Adrenal gland (tissue), 12 donors: ENCODE data around the gene PHF24. TPM values are rescaled to one million over a fixed set of nuclear protein-coding genes. Genes with fewer than 3 reads are reported as not detected.

Experiments
- DNase-seq, 7 donors: peaks; one replicate each; pipeline ENCODE4 v3.0.0-alpha.2; 2019 to 2020
- H3K27ac ChIP-seq, 5 donors: fragments of 200-600 bp; sonication (generic) in 4 of 5; 1 replicate in 3 of 5; 2 replicates in 2 of 5; pipeline versions ENCODE4 v1.5.1 to v1.8.0; 2016 to 2020; ENCODE audit warnings: mild to moderate bottlenecking in 1 of 5
- H3K27me3 ChIP-seq: fragments of 200-600 bp; 2 replicates; pipeline ENCODE4 v1.8.0; 2021
- H3K36me3 ChIP-seq, 2 donors: fragments of 200-600 bp; replicated peaks in 1 of 2; 1 replicate in 1 of 2; 2 replicates in 1 of 2; pipeline versions ENCODE4 v1.5.1 to v1.8.0; 2018 to 2022
- H3K4me1 ChIP-seq, 2 donors: fragments of 200-600 bp; replicated peaks in 1 of 2; 1 replicate in 1 of 2; 2 replicates in 1 of 2; pipeline versions ENCODE4 v1.5.1 to v1.8.0; 2018 to 2021
- H3K4me3 ChIP-seq, 4 donors: fragments of 200-600 bp; sonication (generic) in 3 of 4; one replicate each; pipeline ENCODE4 v1.5.1; 2016 to 2018
- H3K9me3 ChIP-seq, 3 donors: fragments of 200-600 bp; sonication (generic) in 1 of 3; replicated peaks in 1 of 3; 1 replicate in 2 of 3; 2 replicates in 1 of 3; pipeline versions ENCODE4 v1.5.1 to v1.8.0; 2016 to 2021
- POLR2A ChIP-seq, 2 donors: fragments of 450-650 bp; IDR thresholded peaks; one replicate each; pipeline ENCODE4 v1.6.1; 2017; ENCODE audit warnings: antibody characterized with exemption in 2 of 2, mild to moderate bottlenecking in 2 of 2, moderate library complexity in 1 of 2
- WGBS, 4 donors: extraction: QIAGEN DNeasy Blood & Tissue Kit in 2 of 4; methylation state at CpG; one replicate each; pipeline versions ENCODE4 v1.1.5 to v1.1.7; 2013 to 2017; 5-methylcytosine and 5-hydroxymethylcytosine counted together
- intact Hi-C, 2 donors: fragments of 100-400 bp; cut with DNase I; formaldehyde crosslinking; loops; one replicate each; pipeline versions ENCODE4 v1.14.1 to v1.15.0; 2022 to 2023
- polyA plus RNA-seq, 3 donors: library from polyadenylated mRNA; stranded (reverse); fragments of 200-250 nt in 2 of 3; fragments of 350-450 nt in 1 of 3; fragmentation: Illumina TruSeq in 1 of 3; extraction: RNeasy Lipid Tissue Mini Kit (QIAGEN cat#74804) in 1 of 3; gene quantifications; one replicate each; pipeline ENCODE4 v1.2.3, GENCODE V29; 2013 to 2014
- total RNA-seq, 9 donors: library from RNA; depleted of rRNA in 4 of 9; stranded (reverse); fragments of >200 nt in 4 of 9; fragments of 120-200 nt in 1 of 9; fragmentation: NEBNext Ultra II Directional in 1 of 9; extraction: Animal tissue kit (Norgen Biotek cat#: 25700) in 1 of 9; gene quantifications; one replicate each; pipeline versions ENCODE4 v1.1.0 to v1.2.4, GENCODE V29; 2013 to 2023
- TF ChIP-seq, protein P1 (sequence below), 6 experiments: fragments of 450-650 bp in 4 of 6; fragments of 200-600 bp in 2 of 6; sonication (generic) in 1 of 6; IDR thresholded peaks; 1 replicate in 5 of 6; 2 replicates in 1 of 6; pipeline versions ENCODE4 v1.5.1 to v1.8.0; 2016 to 2021; ENCODE audit warnings: antibody characterized with exemption in 6 of 6, mild to moderate bottlenecking in 2 of 6, moderate library complexity in 1 of 6
- donor health status: healthy with polysubstance abuse.
- donor health status: Bipolar disorder and iron deficiency.
- donor health status: DM: yes; HTN: yes; CAD: no.
- donor health status: DM: no; HTN: no; CAD: no.
- donor health status: DM: no; HTN: no; CAD: no.
- donor health status: DM: yes; HTN: yes; CAD: no.

PHF24 gene
- total and polyA plus RNA-seq, 12 donors = 0.09 to 1.7 (median 0.16) TPM; not detected in 1

DNA sequence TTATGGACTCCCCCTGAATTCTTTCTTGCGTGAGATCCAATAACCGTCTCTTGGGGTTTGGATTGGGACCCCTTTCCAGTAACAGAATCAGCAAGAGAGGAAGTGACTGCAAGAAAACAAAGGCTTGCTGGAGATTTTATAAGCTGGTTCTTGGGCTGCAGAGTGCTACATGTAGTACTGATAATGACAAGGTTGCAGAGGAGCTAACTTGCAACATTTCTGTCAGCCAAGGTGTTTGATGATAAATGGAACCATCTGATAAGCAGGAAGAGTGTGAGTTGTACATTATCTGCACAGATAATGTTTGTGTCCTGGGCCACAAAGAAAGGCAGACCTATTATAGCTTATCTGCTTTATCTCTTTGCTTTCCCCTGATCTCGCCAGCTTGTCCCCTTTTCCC is 68.6 kb downstream of the PHF24 start:
- peak overlapping the region; percentile 74 to 88 (median 82) for H3K27ac ChIP-seq
- intact Hi-C loops = no loop called here
- no peaks in the 10 kb centered on the region for H3K27me3 ChIP-seq
- H3K4me3 ChIP-seq = no peak overlapping the region
- H3K36me3 ChIP-seq = peaks cover 0 to 9% of the 10 kb centered on the region in 2 donors
- DNase-seq = peak in 2 of 7 donors; percentile 30 to 43
- H3K9me3 ChIP-seq = no peaks in the 10 kb centered on the region
- peak in 1 of 2 donors; percentile 4 for TF ChIP-seq POLR2A (IDR thresholded peaks at IDR 0.05)
- TF ChIP-seq, protein P1, sequence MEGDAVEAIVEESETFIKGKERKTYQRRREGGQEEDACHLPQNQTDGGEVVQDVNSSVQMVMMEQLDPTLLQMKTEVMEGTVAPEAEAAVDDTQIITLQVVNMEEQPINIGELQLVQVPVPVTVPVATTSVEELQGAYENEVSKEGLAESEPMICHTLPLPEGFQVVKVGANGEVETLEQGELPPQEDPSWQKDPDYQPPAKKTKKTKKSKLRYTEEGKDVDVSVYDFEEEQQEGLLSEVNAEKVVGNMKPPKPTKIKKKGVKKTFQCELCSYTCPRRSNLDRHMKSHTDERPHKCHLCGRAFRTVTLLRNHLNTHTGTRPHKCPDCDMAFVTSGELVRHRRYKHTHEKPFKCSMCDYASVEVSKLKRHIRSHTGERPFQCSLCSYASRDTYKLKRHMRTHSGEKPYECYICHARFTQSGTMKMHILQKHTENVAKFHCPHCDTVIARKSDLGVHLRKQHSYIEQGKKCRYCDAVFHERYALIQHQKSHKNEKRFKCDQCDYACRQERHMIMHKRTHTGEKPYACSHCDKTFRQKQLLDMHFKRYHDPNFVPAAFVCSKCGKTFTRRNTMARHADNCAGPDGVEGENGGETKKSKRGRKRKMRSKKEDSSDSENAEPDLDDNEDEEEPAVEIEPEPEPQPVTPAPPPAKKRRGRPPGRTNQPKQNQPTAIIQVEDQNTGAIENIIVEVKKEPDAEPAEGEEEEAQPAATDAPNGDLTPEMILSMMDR (IDR thresholded peaks at IDR 0.05) = no peak
- H3K4me1 ChIP-seq = peaks cover 12 to 18% of the 10 kb centered on the region in 2 donors
- 37 to 53% (median 41%) methylated on average over 3 of the region's 3 CpGs for WGBS, 4 donors

DNA sequence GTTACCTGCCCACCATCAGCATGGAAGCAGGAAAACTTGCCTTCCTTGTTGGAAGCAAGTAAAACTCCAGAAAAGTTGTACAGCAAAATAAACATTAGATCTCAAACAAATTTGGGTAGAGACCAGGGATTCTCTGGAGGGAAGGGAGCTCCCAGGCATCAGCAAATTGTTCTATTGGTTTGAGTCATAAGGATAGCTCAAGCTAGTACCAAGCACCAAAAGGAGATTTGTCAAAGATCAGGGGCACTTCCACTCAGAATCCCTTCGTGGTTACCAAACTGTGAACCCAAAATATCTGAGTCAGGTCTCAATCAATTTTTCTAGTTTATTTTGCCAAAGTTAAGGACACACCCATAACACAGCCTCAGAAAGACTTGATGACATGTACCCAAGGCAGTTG is 69.3 kb downstream of the PHF24 start:
- no peaks in the 10 kb centered on the region for H3K9me3 ChIP-seq
- H3K27me3 ChIP-seq = no peaks in the 10 kb centered on the region
- no peak overlapping the region for H3K4me3 ChIP-seq
- 25 to 46% (median 43%) methylated on average over 1 of the region's 1 CpG for WGBS, 4 donors
- no peak for DNase-seq
- H3K27ac ChIP-seq = peak overlapping the region in 3 of 5 donors; percentile 82 to 88 (median 85)
- TF ChIP-seq, protein P1 (IDR thresholded peaks at IDR 0.05) = no peak
- no peak for TF ChIP-seq POLR2A (IDR thresholded peaks at IDR 0.05)
- H3K4me1 ChIP-seq = peaks cover 12 to 18% of the 10 kb centered on the region in 2 donors
- intact Hi-C loops = no loop called here
- H3K36me3 ChIP-seq = peaks cover 0 to 6% of the 10 kb centered on the region in 2 donors

DNA sequence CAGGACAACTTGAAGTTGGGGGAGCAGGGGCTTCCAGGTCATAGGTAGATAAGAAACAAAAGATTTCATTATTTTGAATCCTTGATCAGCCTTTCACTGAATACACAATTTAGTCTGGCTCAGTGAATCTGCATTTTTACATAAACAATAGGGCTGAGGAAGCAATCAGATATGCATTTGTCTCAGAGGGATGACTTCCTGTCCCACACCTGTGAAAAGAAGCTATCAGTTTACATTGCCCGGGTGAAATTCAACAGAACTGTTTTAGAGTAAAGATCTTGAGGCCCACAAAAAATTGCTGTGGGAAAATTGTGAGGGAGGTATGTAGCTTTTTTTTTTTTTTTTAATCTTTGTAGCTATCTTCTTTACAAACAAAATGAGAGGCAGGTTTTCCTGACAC is 69.8 kb downstream of the PHF24 start:
- H3K36me3 ChIP-seq = peaks cover 0 to 6% of the 10 kb centered on the region in 2 donors
- peaks cover 12 to 18% of the 10 kb centered on the region in 2 donors for H3K4me1 ChIP-seq
- WGBS, 4 donors = 68 to 84% (median 77%) methylated on average over 1 of the region's 1 CpG
- no peak for TF ChIP-seq POLR2A (IDR thresholded peaks at IDR 0.05)
- TF ChIP-seq, protein P1 (IDR thresholded peaks at IDR 0.05) = no peak
- no peaks in the 10 kb centered on the region for H3K27me3 ChIP-seq
- no peaks in the 10 kb centered on the region for H3K9me3 ChIP-seq
- H3K4me3 ChIP-seq = no peak overlapping the region
- intact Hi-C loops = no loop called here
- peak overlapping the region in 2 of 5 donors; percentile 82 to 88 for H3K27ac ChIP-seq
- no peak for DNase-seq

DNA sequence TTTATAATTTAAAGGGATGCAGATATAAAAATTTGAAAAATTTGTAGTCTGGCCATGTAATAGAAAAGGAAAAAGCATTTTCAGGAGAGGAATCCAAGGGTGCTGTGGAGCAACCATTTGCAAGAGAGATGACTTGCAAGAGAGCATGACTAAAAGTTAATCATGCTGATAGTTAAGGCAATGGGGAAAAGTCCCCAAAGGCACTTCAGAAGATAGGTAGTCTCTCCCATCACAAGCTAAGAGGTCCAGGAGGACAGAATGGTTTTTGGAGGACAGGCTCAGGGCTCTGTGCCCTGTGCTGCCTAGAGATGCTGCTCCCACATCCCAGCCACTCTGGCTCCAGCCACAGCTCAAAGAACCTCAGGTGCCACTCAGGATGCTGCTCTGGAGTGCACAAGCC is 70.3 kb downstream of the PHF24 start:
- no peaks in the 10 kb centered on the region for H3K27me3 ChIP-seq
- peaks cover 0 to 6% of the 10 kb centered on the region in 2 donors for H3K36me3 ChIP-seq
- H3K9me3 ChIP-seq = no peaks in the 10 kb centered on the region
- no peak overlapping the region for H3K27ac ChIP-seq
- H3K4me1 ChIP-seq = peaks cover 12 to 18% of the 10 kb centered on the region in 2 donors
- no peak overlapping the region for H3K4me3 ChIP-seq
- intact Hi-C loops = no loop called here
- no peak for DNase-seq
- TF ChIP-seq POLR2A (IDR thresholded peaks at IDR 0.05) = no peak
- TF ChIP-seq, protein P1 (IDR thresholded peaks at IDR 0.05) = no peak
